ENCODE measurements around the gene FOXL3. TPM values are rescaled to one million over a fixed set of nuclear protein-coding genes. Genes with fewer than 3 reads are reported as not detected.

Gene FOXL3
- total and polyA plus RNA-seq, 2 donors (not counting 1 experiment from before 2014, with no cell fraction given): not detected

GRCh38 chr7:336810-337566 is 47.0 kb downstream of the FOXL3 start:
- H2AFZ ChIP-seq (ENCODE audit: insufficient read depth, low read depth, low read length, poor library complexity, severe bottlenecking): no peak overlapping the region
- H4K20me1 ChIP-seq (ENCODE audit: control insufficient read depth, insufficient read depth, low read length, poor library complexity, severe bottlenecking): no peaks in the 10 kb centered on the region
- no peak overlapping the region for H3K4me3 ChIP-seq (ENCODE audit: control extremely low read depth in 1 of 5, extremely low read depth in 1 of 5, insufficient read depth in 1 of 5, low read depth in 2 of 5, low read length in 4 of 5)
- ATAC-seq (ENCODE audit: low read depth) (no peak), DNase-seq (no peak)
- H3K27me3 ChIP-seq (replicated peaks in 1 of 4; ENCODE audit: control extremely low read depth in 1 of 4, control insufficient read depth in 3 of 4, insufficient read depth in 4 of 4, low read length in 3 of 4): peaks cover 0 to 9% (median 0%) of the 10 kb centered on the region in 4 experiments
- H3K4me3 Mint-ChIP-seq: no peak overlapping the region
- ChIA-PET CTCF (interaction anchor here (0.5 kb wide), 1 partner anchor 474 kb away, joined by 5 read pairs; no protein-coding TSS in a partner anchor), POLR2A (no interaction called here)
- no peak overlapping the region for H3K4me2 ChIP-seq (replicated peaks; ENCODE audit: low read depth, low read length, poor library complexity, severe bottlenecking)
- no peak overlapping the region for H3K27ac ChIP-seq (ENCODE audit: low read length in 2 of 2)
- H3K9me3 Mint-ChIP-seq (ENCODE audit: insufficient read depth): peaks cover 8% of the 10 kb centered on the region
- no peak overlapping the region for H3K27ac Mint-ChIP-seq
- intact Hi-C loops (cut with micrococcal nuclease): no loop called here
- H3K9ac ChIP-seq (ENCODE audit: low read length): no peak overlapping the region
- H3K36me3 ChIP-seq (replicated peaks in 1 of 2; ENCODE audit: control extremely low read depth in 1 of 2, control insufficient read depth in 1 of 2, extremely low read depth in 1 of 2, insufficient read depth in 2 of 2, low read length in 1 of 2): no peaks in the 10 kb centered on the region
- H3K4me1 Mint-ChIP-seq: peaks cover 3% of the 10 kb centered on the region
- peaks cover 0 to 3% (median 0%) of the 10 kb centered on the region in 3 donors for H3K9me3 ChIP-seq (ENCODE audit: control extremely low read depth in 1 of 3, control insufficient read depth in 2 of 3, insufficient read depth in 1 of 3, low read length in 2 of 3)
- 87% methylated on average over 26 of the region's 34 CpGs for WGBS (ENCODE audit: insufficient coverage)
- TF ChIP-seq EZH2 (IDR thresholded peaks at IDR 0.05; ENCODE audit: borderline replicate concordance, insufficient read depth, low read depth, low read length, poor library complexity, severe bottlenecking) (no peak), CTCF (IDR thresholded peaks at IDR 0.05) (no peak)
- H3K27me3 Mint-ChIP-seq: peaks cover 8% of the 10 kb centered on the region
- peaks cover 0 to 6% of the 10 kb centered on the region in 2 donors for H3K4me1 ChIP-seq (ENCODE audit: control insufficient read depth in 2 of 2, insufficient read depth in 2 of 2, low read length in 2 of 2)
- H3K79me2 ChIP-seq (ENCODE audit: control insufficient read depth, insufficient read depth, low read length): no peaks in the 10 kb centered on the region

GRCh38 chr7:337567-337951 is 47.6 kb downstream of the FOXL3 start:
- Histone ChIP-seq H3K79me2 (ENCODE audit: control insufficient read depth, insufficient read depth, low read length) (no peaks in the 10 kb centered on the region), H3K4me2 (replicated peaks; ENCODE audit: low read depth, low read length, poor library complexity, severe bottlenecking) (no peak overlapping the region), H3K9ac (ENCODE audit: low read length) (no peak overlapping the region), H3K4me1 (ENCODE audit: control insufficient read depth in 2 of 2, insufficient read depth in 2 of 2, low read length in 2 of 2) (peaks cover 0 to 5% of the 10 kb centered on the region in 2 donors), H3K4me3 (ENCODE audit: control extremely low read depth in 1 of 5, extremely low read depth in 1 of 5, insufficient read depth in 1 of 5, low read depth in 2 of 5, low read length in 4 of 5) (no peak overlapping the region), H4K20me1 (ENCODE audit: control insufficient read depth, insufficient read depth, low read length, poor library complexity, severe bottlenecking) (no peaks in the 10 kb centered on the region), H3K36me3 (replicated peaks in 1 of 2; ENCODE audit: control extremely low read depth in 1 of 2, control insufficient read depth in 1 of 2, extremely low read depth in 1 of 2, insufficient read depth in 2 of 2, low read length in 1 of 2) (no peaks in the 10 kb centered on the region), H3K27me3 (replicated peaks in 1 of 4; ENCODE audit: control extremely low read depth in 1 of 4, control insufficient read depth in 3 of 4, insufficient read depth in 4 of 4, low read length in 3 of 4) (peaks cover 0 to 5% (median 0%) of the 10 kb centered on the region in 4 experiments), H2AFZ (ENCODE audit: insufficient read depth, low read depth, low read length, poor library complexity, severe bottlenecking) (no peak overlapping the region), H3K27ac (ENCODE audit: low read length in 2 of 2) (no peak overlapping the region), H3K9me3 (ENCODE audit: control extremely low read depth in 1 of 3, control insufficient read depth in 2 of 3, insufficient read depth in 1 of 3, low read length in 2 of 3) (peaks cover 0 to 3% (median 0%) of the 10 kb centered on the region in 3 donors)
- peaks cover 3% of the 10 kb centered on the region for H3K4me1 Mint-ChIP-seq
- ChIA-PET POLR2A (no interaction called here), CTCF (interaction anchor here (0.5 kb wide), 1 partner anchor 473 kb away, joined by 5 read pairs; no protein-coding TSS in a partner anchor)
- DNase-seq (no peak), ATAC-seq (ENCODE audit: low read depth) (no peak)
- no peak overlapping the region for H3K27ac Mint-ChIP-seq
- H3K27me3 Mint-ChIP-seq: peaks cover 8% of the 10 kb centered on the region
- WGBS (ENCODE audit: insufficient coverage): 95% methylated on average over 17 of the region's 17 CpGs
- no peak overlapping the region for H3K4me3 Mint-ChIP-seq
- peaks cover 8% of the 10 kb centered on the region for H3K9me3 Mint-ChIP-seq (ENCODE audit: insufficient read depth)
- intact Hi-C loops (cut with micrococcal nuclease): no loop called here
- TF ChIP-seq EZH2 (IDR thresholded peaks at IDR 0.05; ENCODE audit: borderline replicate concordance, insufficient read depth, low read depth, low read length, poor library complexity, severe bottlenecking): no peak
- TF ChIP-seq CTCF (IDR thresholded peaks at IDR 0.05): no peak
